Omental fat pad (tissue), 4 donors: Measurements from ENCODE around the gene MBD4. TPM values are rescaled to one million over a fixed set of nuclear protein-coding genes. Genes with fewer than 3 reads are reported as not detected.

Experiments used
- ATAC-seq: fragments of 150-250 bp; one replicate; pipeline ENCODE4 v1.9.1; 2016; ENCODE audit warnings: mild to moderate bottlenecking, moderate library complexity; ENCODE audit not compliant: low FRiP score
- DNase-seq: peaks from one replicate; pipeline ENCODE4 v3.0.0-alpha.2; 2019; ENCODE audit warnings: low spot score
- total RNA-seq, 4 donors: library from RNA; depleted of rRNA; stranded (reverse); fragments of >200 nt; gene quantifications; one replicate each; pipeline ENCODE4 v1.1.0, GENCODE V29; 2016
- TF ChIP-seq, protein P1 (sequence below), 3 donors: fragments of 450-650 bp; IDR thresholded peaks; one replicate each; pipeline ENCODE4 v1.5.1; 2016 to 2017; ENCODE audit warnings: antibody characterized with exemption in 3 of 3, mild to moderate bottlenecking in 3 of 3, moderate library complexity in 2 of 3

The MBD4 gene
- total RNA-seq, 4 donors from 2014 or later: 15.6 to 29.3 (median 27.8) TPM

DNA sequence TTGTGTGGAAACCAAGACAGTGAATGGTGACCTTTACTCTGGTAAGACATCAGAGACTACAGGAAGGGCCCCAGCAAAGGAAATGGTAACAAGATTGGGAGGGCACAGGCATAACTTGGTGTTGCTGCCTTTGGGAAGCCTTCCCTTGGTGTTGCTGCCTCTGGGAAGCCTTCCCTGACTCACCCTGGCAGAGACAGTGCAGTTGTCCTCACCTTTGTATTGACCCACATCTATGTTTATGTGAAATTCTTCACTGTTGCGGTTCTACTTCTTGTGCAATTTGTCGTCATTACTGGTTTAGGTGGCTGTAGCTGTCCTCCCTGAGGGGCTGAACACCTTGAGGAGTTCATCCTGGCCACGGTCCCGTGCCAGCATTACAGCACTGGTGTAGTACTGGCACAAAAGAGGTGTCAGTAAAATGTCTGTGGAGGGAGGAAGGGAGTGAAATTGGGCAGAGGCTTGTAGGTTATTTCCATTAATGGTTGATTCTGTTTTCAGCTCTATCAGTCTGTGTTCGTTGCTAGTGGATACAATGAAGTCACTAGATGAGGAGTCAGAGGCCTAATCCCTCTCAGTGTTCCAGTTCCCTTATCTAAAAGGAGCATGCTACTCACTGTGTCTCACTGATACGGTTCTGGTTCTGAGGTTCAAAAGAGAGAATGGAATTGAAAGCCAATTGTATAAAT, 21.9 kb upstream of the MBD4 start:
- DNase-seq: no peak
- ATAC-seq: peak; percentile 48
- TF ChIP-seq, protein P1, sequence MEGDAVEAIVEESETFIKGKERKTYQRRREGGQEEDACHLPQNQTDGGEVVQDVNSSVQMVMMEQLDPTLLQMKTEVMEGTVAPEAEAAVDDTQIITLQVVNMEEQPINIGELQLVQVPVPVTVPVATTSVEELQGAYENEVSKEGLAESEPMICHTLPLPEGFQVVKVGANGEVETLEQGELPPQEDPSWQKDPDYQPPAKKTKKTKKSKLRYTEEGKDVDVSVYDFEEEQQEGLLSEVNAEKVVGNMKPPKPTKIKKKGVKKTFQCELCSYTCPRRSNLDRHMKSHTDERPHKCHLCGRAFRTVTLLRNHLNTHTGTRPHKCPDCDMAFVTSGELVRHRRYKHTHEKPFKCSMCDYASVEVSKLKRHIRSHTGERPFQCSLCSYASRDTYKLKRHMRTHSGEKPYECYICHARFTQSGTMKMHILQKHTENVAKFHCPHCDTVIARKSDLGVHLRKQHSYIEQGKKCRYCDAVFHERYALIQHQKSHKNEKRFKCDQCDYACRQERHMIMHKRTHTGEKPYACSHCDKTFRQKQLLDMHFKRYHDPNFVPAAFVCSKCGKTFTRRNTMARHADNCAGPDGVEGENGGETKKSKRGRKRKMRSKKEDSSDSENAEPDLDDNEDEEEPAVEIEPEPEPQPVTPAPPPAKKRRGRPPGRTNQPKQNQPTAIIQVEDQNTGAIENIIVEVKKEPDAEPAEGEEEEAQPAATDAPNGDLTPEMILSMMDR (IDR thresholded peaks at IDR 0.05): no peak

DNA sequence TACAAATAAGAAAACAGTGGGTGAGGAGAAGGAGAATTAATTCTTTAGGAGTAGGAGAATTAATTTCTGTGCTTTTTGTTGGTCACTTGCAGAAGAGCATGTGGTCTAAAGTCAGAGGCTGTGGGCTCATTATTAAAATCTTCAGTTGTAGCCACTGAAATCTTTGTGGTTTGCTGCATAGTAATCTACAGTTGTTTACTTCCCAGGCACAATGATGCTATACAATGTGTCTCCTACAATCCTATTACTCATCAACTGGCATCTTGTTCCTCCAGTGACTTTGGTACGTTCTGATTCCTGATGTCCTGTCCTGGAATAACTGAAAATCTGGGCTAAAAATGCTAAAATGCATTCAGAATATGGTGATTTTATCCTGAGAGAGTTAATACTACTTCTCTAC, 21.3 kb upstream of the MBD4 start:
- TF ChIP-seq, protein P1 (IDR thresholded peaks at IDR 0.05): no peak
- ATAC-seq (no peak), DNase-seq (no peak)

DNA sequence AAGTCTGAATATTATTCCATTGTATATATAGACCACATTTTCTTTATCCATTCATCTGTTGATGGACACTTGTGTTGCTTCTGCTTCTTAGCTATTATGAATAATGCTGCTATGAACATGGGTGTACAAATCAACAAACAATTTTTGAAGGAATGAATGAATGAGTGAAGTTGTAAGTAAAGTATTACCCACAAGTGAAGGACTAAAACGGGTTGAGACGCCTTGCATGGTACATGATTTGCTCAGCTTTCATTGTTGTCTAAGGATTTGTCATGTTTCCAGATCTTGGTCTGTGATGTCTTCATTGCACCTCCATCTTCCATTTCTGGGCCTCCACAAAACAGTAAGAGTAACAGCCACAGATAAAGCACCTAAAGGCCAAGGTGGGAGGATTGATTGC, 20.8 kb upstream of the MBD4 start:
- DNase-seq (no peak), ATAC-seq (no peak)
- TF ChIP-seq, protein P1 (IDR thresholded peaks at IDR 0.05): no peak

DNA sequence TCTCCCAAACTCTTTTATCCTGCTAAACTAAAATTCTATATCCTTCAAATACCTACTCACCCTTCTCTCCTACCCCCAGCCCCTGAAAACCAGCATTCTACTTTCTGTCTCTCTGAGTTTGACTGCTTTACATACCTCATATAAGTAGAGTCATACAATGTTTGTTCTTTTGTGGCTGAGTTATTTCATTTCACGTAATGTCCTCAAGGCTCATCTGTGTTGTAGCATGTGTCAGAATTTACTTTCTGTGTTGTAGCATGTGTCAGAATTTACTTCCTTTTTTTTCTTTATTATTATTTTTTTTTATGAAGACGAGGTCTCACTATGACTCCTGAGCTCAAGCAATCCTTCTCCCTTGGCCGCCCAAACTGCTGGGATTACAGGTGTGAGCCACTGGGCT, 20.4 kb upstream of the MBD4 start:
- ATAC-seq: no peak

DNA sequence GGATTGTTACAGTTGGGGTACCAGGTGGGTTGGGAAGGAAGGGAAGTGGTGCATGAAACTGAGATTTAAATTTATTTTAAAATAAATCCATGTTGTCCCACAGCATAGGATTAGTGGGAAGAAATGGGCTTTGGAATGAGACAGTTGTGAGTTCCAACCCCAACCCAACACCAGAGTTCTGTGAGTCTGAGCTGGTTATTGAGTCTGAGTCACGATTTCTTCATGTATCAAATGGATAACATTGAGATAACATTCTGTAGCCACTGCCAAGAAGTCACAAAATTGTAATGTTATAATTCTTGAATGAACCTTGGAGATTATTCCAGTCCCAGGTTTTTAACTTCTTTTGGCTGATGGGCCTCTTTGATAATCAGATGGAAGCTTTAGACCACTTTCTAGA, 14.0 kb upstream of the MBD4 start:
- DNase-seq (no peak), ATAC-seq (no peak)
- TF ChIP-seq, protein P1 (IDR thresholded peaks at IDR 0.05): no peak

More for the DNA sequence above, 20.4 kb upstream of the MBD4 start:
- DNase-seq: no peak
- TF ChIP-seq, protein P1 (IDR thresholded peaks at IDR 0.05): no peak

DNA sequence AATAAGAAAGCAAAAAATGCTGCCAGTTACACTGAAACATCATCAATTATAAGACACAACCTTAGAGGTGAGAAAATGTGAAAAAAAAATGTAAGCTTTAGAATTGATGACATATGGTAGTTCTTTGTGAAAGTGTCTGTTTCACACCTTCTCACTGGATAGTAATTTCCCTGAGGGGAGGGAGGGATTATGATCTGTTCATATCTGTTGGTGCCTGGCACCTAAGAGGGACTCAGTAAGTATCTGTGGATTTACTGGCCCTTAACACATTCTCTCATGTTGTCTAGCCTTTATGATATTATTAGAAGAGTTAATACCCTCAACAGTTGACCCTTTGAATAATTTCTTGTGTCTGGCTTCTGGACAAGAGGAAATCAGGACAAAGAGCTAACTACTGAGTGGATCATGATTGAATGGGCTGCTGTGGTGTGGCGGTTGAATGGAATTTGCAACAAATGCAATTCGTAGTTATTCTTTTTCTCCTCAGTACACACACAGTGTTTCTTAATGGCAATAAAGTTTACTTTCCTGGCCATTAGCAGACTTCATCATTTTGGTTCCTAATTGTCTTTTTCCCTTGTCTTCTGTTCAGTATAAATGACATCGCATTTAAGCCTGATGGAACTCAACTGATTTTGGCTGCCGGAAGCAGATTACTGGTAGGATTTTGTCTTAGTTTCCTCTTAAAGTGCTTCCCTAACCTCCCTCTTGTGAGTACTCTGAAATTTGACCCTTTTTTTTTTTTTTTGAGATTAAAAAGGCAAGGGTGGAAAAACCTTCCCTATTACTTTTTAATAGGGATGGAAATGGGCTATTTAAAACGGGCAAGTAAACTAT, 9.7 kb upstream of the MBD4 start:
- TF ChIP-seq, protein P1 (IDR thresholded peaks at IDR 0.05): no peak
- no peak for DNase-seq
- ATAC-seq: no peak
